SK-N-SH treated with all-trans-retinoic acid at 6 μM for 48 hours (cell line): ENCODE measurements around the gene QRFP.

Experiments used
- CREB5 ChIP-seq: fragments of 250-450 bp; sonication (Bioruptor Pico); IDR thresholded peaks from 2 replicates; pipeline ENCODE4 v1.5.1; 2020; ENCODE audit warnings: low read depth, mild to moderate bottlenecking, moderate library complexity
- CSDC2 ChIP-seq: fragments of 250-450 bp; sonication (Bioruptor Pico); IDR thresholded peaks from 2 replicates; pipeline ENCODE4 v1.5.0; 2020; ENCODE audit warnings: mild to moderate bottlenecking, moderate library complexity
- PATZ1 ChIP-seq: fragments of 250-450 bp; sonication (Bioruptor Pico); IDR thresholded peaks from 2 replicates; pipeline ENCODE4 v1.8.0; 2020; ENCODE audit warnings: mild to moderate bottlenecking, moderate library complexity, borderline replicate concordance
- POU6F1 ChIP-seq: fragments of 250-450 bp; sonication (Bioruptor Pico); IDR thresholded peaks from 2 replicates; pipeline ENCODE4 v1.8.0; 2021; ENCODE audit warnings: low read depth, mild to moderate bottlenecking, moderate library complexity, borderline replicate concordance
- RARB ChIP-seq: fragments of 250-450 bp; sonication (Bioruptor Pico); IDR thresholded peaks from 2 replicates; pipeline ENCODE4 v1.8.0; 2021; ENCODE audit warnings: mild to moderate bottlenecking, moderate library complexity
- TOX ChIP-seq: fragments of 250-450 bp; sonication (Bioruptor Pico); IDR thresholded peaks from 2 replicates; pipeline ENCODE4 v1.8.0; 2021; ENCODE audit warnings: mild to moderate bottlenecking, moderate library complexity, borderline replicate concordance
- ZFP3 ChIP-seq: fragments of 250-450 bp; sonication (Bioruptor Pico); IDR thresholded peaks from 2 replicates; pipeline ENCODE4 v1.5.0; 2020; ENCODE audit warnings: mild to moderate bottlenecking, moderate library complexity
- ZFP30 ChIP-seq: fragments of 450-650 bp; formaldehyde crosslinking; IDR thresholded peaks from 2 replicates; pipeline ENCODE4 v1.5.0; 2022; ENCODE audit warnings: mild to moderate bottlenecking, moderate library complexity
- ZNF565 ChIP-seq: fragments of 450-650 bp; formaldehyde crosslinking; conservative IDR thresholded peaks from 2 replicates; pipeline ENCODE4 v1.5.0; 2020; ENCODE audit warnings: low read depth, mild to moderate bottlenecking, moderate library complexity

- TF ChIP-seq PATZ1 (CRISPR knock-in tag), result no peak
- TF ChIP-seq CSDC2 (CRISPR knock-in tag), result no peak
- no peak for TF ChIP-seq CREB5
- TF ChIP-seq ZFP3, result no peak
- TF ChIP-seq RARB (CRISPR knock-in tag), result no peak
- TF ChIP-seq POU6F1 (CRISPR knock-in tag), result no peak
- no peak for TF ChIP-seq ZNF565 (CRISPR knock-in tag)
- no peak for TF ChIP-seq ZFP30 (CRISPR knock-in tag)
- no peak for TF ChIP-seq TOX (CRISPR knock-in tag)
These were observed 38.5 kb downstream of the QRFP start for GRCh38 chr9:130857864-130858738.
